ENCODE measurements around the gene GLS. TPM values are rescaled to one million over a fixed set of nuclear protein-coding genes. Genes with fewer than 3 reads are reported as not detected.
A peak's percentile ranks its signal among the peaks of the same experiment; 100 is the strongest.

Gene GLS
- total RNA-seq, 2 donors from 2014 or later, result 269 to 288 TPM

- DNase-seq, result no peak
- H3K4me1 Mint-ChIP-seq (ENCODE audit: low read depth), result peaks cover 23% of the 10 kb centered on the region
- ATAC-seq (replicated peaks in 1 of 2), result no peak
- H3K4me3 Mint-ChIP-seq, result no peak overlapping the region
- H3K27me3 Mint-ChIP-seq (ENCODE audit: low read depth), result no peaks in the 10 kb centered on the region
- H3K27ac Mint-ChIP-seq, result no peak overlapping the region
- H3K36me3 Mint-ChIP-seq (ENCODE audit: insufficient read depth in 2 of 2), result peaks cover 3 to 22% of the 10 kb centered on the region in 2 donors
- no peaks in the 10 kb centered on the region for H3K9me3 Mint-ChIP-seq
Observed at GRCh38 chr2:190932514-190932913, 51.9 kb downstream of the GLS start.

GRCh38 chr2:190933361-190933760, 52.7 kb downstream of the GLS start:
- Mint-ChIP-seq H3K27ac (no peak overlapping the region), H3K27me3 (ENCODE audit: low read depth) (no peaks in the 10 kb centered on the region), H3K36me3 (ENCODE audit: insufficient read depth in 2 of 2) (peaks cover 3 to 22% of the 10 kb centered on the region in 2 donors), H3K4me3 (no peak overlapping the region), H3K9me3 (no peaks in the 10 kb centered on the region), H3K4me1 (ENCODE audit: low read depth) (peaks cover 23% of the 10 kb centered on the region)
- DNase-seq, result no peak
- ATAC-seq (replicated peaks in 1 of 2), result no peak

- no peak for ATAC-seq (replicated peaks in 1 of 2)
- Mint-ChIP-seq H3K27ac (no peak overlapping the region), H3K4me1 (ENCODE audit: low read depth) (peaks cover 20% of the 10 kb centered on the region), H3K36me3 (ENCODE audit: insufficient read depth in 2 of 2) (peaks cover 3 to 15% of the 10 kb centered on the region in 2 donors), H3K27me3 (ENCODE audit: low read depth) (no peaks in the 10 kb centered on the region), H3K9me3 (no peaks in the 10 kb centered on the region), H3K4me3 (no peak overlapping the region)
- no peak for DNase-seq
Observed at GRCh38 chr2:190935054-190935453, 54.4 kb downstream of the GLS start.

GRCh38 chr2:190938771-190939335, 58.2 kb downstream of the GLS start:
- no peaks in the 10 kb centered on the region for H3K27me3 Mint-ChIP-seq (ENCODE audit: low read depth)
- no peak overlapping the region for H3K4me3 Mint-ChIP-seq
- peak overlapping the region; percentile 54 for H3K27ac Mint-ChIP-seq
- DNase-seq, result no peak
- ATAC-seq (replicated peaks in 1 of 2), result no peak
- no peaks in the 10 kb centered on the region for H3K9me3 Mint-ChIP-seq
- peaks cover 1 to 7% of the 10 kb centered on the region in 2 donors for H3K36me3 Mint-ChIP-seq (ENCODE audit: insufficient read depth in 2 of 2)
- H3K4me1 Mint-ChIP-seq (ENCODE audit: low read depth), result peaks cover 4% of the 10 kb centered on the region

GRCh38 chr2:190940454-190940853, 59.8 kb downstream of the GLS start:
- DNase-seq (no peak), ATAC-seq (replicated peaks in 1 of 2) (no peak)
- peaks cover 0 to 3% of the 10 kb centered on the region in 2 donors for H3K36me3 Mint-ChIP-seq (ENCODE audit: insufficient read depth in 2 of 2)
- peaks cover 8% of the 10 kb centered on the region for H3K4me1 Mint-ChIP-seq (ENCODE audit: low read depth)
- no peaks in the 10 kb centered on the region for H3K27me3 Mint-ChIP-seq (ENCODE audit: low read depth)
- no peak overlapping the region for H3K27ac Mint-ChIP-seq
- no peaks in the 10 kb centered on the region for H3K9me3 Mint-ChIP-seq
- no peak overlapping the region for H3K4me3 Mint-ChIP-seq

- DNase-seq (no peak), ATAC-seq (replicated peaks in 1 of 2) (no peak)
- Mint-ChIP-seq H3K36me3 (ENCODE audit: insufficient read depth in 2 of 2) (peaks cover 0 to 3% of the 10 kb centered on the region in 2 donors), H3K4me1 (ENCODE audit: low read depth) (peaks cover 4% of the 10 kb centered on the region), H3K4me3 (no peak overlapping the region), H3K27ac (no peak overlapping the region), H3K9me3 (no peaks in the 10 kb centered on the region), H3K27me3 (ENCODE audit: low read depth) (no peaks in the 10 kb centered on the region)
Observed at GRCh38 chr2:190941571-190941970, 61.0 kb downstream of the GLS start.

- no peak overlapping the region for H3K27ac Mint-ChIP-seq
- DNase-seq (no peak), ATAC-seq (replicated peaks in 1 of 2) (no peak)
- H3K36me3 Mint-ChIP-seq (ENCODE audit: insufficient read depth in 2 of 2), result peaks cover 0 to 3% of the 10 kb centered on the region in 2 donors
- H3K9me3 Mint-ChIP-seq, result no peaks in the 10 kb centered on the region
- H3K27me3 Mint-ChIP-seq (ENCODE audit: low read depth), result no peaks in the 10 kb centered on the region
- H3K4me3 Mint-ChIP-seq, result no peak overlapping the region
- peaks cover 4% of the 10 kb centered on the region for H3K4me1 Mint-ChIP-seq (ENCODE audit: low read depth)
Observed at GRCh38 chr2:190942697-190943096, 62.1 kb downstream of the GLS start.

- ATAC-seq (replicated peaks in 1 of 2) (no peak), DNase-seq (no peak)
- Mint-ChIP-seq H3K4me1 (ENCODE audit: low read depth) (peaks cover 4% of the 10 kb centered on the region), H3K27ac (no peak overlapping the region), H3K36me3 (ENCODE audit: insufficient read depth in 2 of 2) (peaks cover 0 to 3% of the 10 kb centered on the region in 2 donors), H3K9me3 (no peaks in the 10 kb centered on the region), H3K4me3 (no peak overlapping the region), H3K27me3 (ENCODE audit: low read depth) (no peaks in the 10 kb centered on the region)
Observed at GRCh38 chr2:190943706-190944105, 63.1 kb downstream of the GLS start.

- H3K27ac Mint-ChIP-seq, result no peak overlapping the region
- H3K4me1 Mint-ChIP-seq (ENCODE audit: low read depth), result peaks cover 4% of the 10 kb centered on the region
- H3K27me3 Mint-ChIP-seq (ENCODE audit: low read depth), result no peaks in the 10 kb centered on the region
- H3K9me3 Mint-ChIP-seq, result no peaks in the 10 kb centered on the region
- DNase-seq, result no peak
- H3K4me3 Mint-ChIP-seq, result no peak overlapping the region
- no peaks in the 10 kb centered on the region for H3K36me3 Mint-ChIP-seq (ENCODE audit: insufficient read depth in 2 of 2)
- no peak for ATAC-seq (replicated peaks in 1 of 2)
Observed at GRCh38 chr2:190947141-190947540, 66.5 kb downstream of the GLS start.

GRCh38 chr2:190947711-190948251, 67.2 kb downstream of the GLS start:
- Mint-ChIP-seq H3K4me3 (peak overlapping the region in 1 of 2 donors; percentile 63), H3K36me3 (ENCODE audit: insufficient read depth in 2 of 2) (no peaks in the 10 kb centered on the region), H3K27me3 (ENCODE audit: low read depth) (no peaks in the 10 kb centered on the region), H3K4me1 (ENCODE audit: low read depth) (peaks cover 4% of the 10 kb centered on the region), H3K9me3 (no peaks in the 10 kb centered on the region), H3K27ac (peak overlapping the region; percentile 64)
- DNase-seq (no peak), ATAC-seq (replicated peaks in 1 of 2) (peak; percentile 57 to 61)

- ATAC-seq (replicated peaks in 1 of 2) (peak; percentile 37 to 55), DNase-seq (no peak)
- Mint-ChIP-seq H3K9me3 (no peaks in the 10 kb centered on the region), H3K4me1 (ENCODE audit: low read depth) (peaks cover 4% of the 10 kb centered on the region), H3K36me3 (ENCODE audit: insufficient read depth in 2 of 2) (no peaks in the 10 kb centered on the region), H3K4me3 (no peak overlapping the region), H3K27me3 (ENCODE audit: low read depth) (no peaks in the 10 kb centered on the region), H3K27ac (no peak overlapping the region)
Observed at GRCh38 chr2:190948671-190949070, 68.0 kb downstream of the GLS start.

- no peak overlapping the region for H3K27ac Mint-ChIP-seq
- H3K36me3 Mint-ChIP-seq (ENCODE audit: insufficient read depth in 2 of 2), result peaks cover under 1 to 2% of the 10 kb centered on the region in 2 donors
- no peak overlapping the region for H3K4me3 Mint-ChIP-seq
- no peaks in the 10 kb centered on the region for H3K27me3 Mint-ChIP-seq (ENCODE audit: low read depth)
- ATAC-seq (replicated peaks in 1 of 2) (peak; percentile 8), DNase-seq (no peak)
- H3K4me1 Mint-ChIP-seq (ENCODE audit: low read depth), result no peaks in the 10 kb centered on the region
- H3K9me3 Mint-ChIP-seq, result peaks cover 0 to under 1% of the 10 kb centered on the region in 2 donors
Observed at GRCh38 chr2:190950566-190950991, 70.0 kb downstream of the GLS start.

GRCh38 chr2:190953257-190953656, 72.6 kb downstream of the GLS start:
- ATAC-seq (replicated peaks in 1 of 2), result peak in 1 of 2 donors; percentile 14
- H3K4me3 Mint-ChIP-seq, result no peak overlapping the region
- no peaks in the 10 kb centered on the region for H3K4me1 Mint-ChIP-seq (ENCODE audit: low read depth)
- DNase-seq, result no peak
- no peaks in the 10 kb centered on the region for H3K27me3 Mint-ChIP-seq (ENCODE audit: low read depth)
- no peak overlapping the region for H3K27ac Mint-ChIP-seq
- peaks cover 0 to 9% of the 10 kb centered on the region in 2 donors for H3K9me3 Mint-ChIP-seq
- H3K36me3 Mint-ChIP-seq (ENCODE audit: insufficient read depth in 2 of 2), result peaks cover 11 to 12% of the 10 kb centered on the region in 2 donors

Data from activated T-cell treated with anti-CD3 and anti-CD28 coated beads, Interleukin-2, amount 50 U/mL, for 72 hours (primary cell).